ENCODE data around the gene TBCK. TPM values are rescaled to one million over a fixed set of nuclear protein-coding genes. Genes with fewer than 3 reads are reported as not detected.

TBCK gene
- total RNA-seq, 1 experiment from 2014 or later, result 9.2 TPM

GRCh38 chr4:106063009-106063408 is 253.0 kb downstream of the TBCK start:
- no peak for DNase-seq
- no peak overlapping the region for H3K4me3 ChIP-seq
- H3K27me3 ChIP-seq, result no peaks in the 10 kb centered on the region
- no peaks in the 10 kb centered on the region for H3K36me3 ChIP-seq
- H3K9me3 ChIP-seq, result no peaks in the 10 kb centered on the region

GRCh38 chr4:106062452-106062875 is 253.5 kb downstream of the TBCK start:
- Histone ChIP-seq H3K27me3 (no peaks in the 10 kb centered on the region), H3K36me3 (no peaks in the 10 kb centered on the region), H3K9me3 (no peaks in the 10 kb centered on the region), H3K4me3 (no peak overlapping the region)
- peak; percentile 4 for DNase-seq

GRCh38 chr4:106058921-106059320 is 257.1 kb downstream of the TBCK start:
- Histone ChIP-seq H3K4me3 (no peak overlapping the region), H3K27me3 (no peaks in the 10 kb centered on the region), H3K36me3 (no peaks in the 10 kb centered on the region), H3K9me3 (no peaks in the 10 kb centered on the region)
- no peak for DNase-seq

GRCh38 chr4:106056914-106057313 is 259.1 kb downstream of the TBCK start:
- no peaks in the 10 kb centered on the region for H3K27me3 ChIP-seq
- H3K36me3 ChIP-seq, result no peaks in the 10 kb centered on the region
- no peaks in the 10 kb centered on the region for H3K9me3 ChIP-seq
- no peak for DNase-seq
- H3K4me3 ChIP-seq, result no peak overlapping the region

- Histone ChIP-seq H3K36me3 (no peaks in the 10 kb centered on the region), H3K27me3 (no peaks in the 10 kb centered on the region), H3K4me3 (no peak overlapping the region), H3K9me3 (no peaks in the 10 kb centered on the region)
- DNase-seq, result no peak
Observed at GRCh38 chr4:106051514-106051913, 264.5 kb downstream of the TBCK start.

- no peaks in the 10 kb centered on the region for H3K27me3 ChIP-seq
- H3K4me3 ChIP-seq, result no peak overlapping the region
- no peaks in the 10 kb centered on the region for H3K9me3 ChIP-seq
- no peak for DNase-seq
- no peaks in the 10 kb centered on the region for H3K36me3 ChIP-seq
Observed at GRCh38 chr4:106049490-106049889, 266.5 kb downstream of the TBCK start.

GRCh38 chr4:106048250-106048971 is 267.6 kb downstream of the TBCK start:
- Histone ChIP-seq H3K9me3 (no peaks in the 10 kb centered on the region), H3K4me3 (no peak overlapping the region), H3K27me3 (no peaks in the 10 kb centered on the region), H3K36me3 (no peaks in the 10 kb centered on the region)
- no peak for DNase-seq

- Histone ChIP-seq H3K9me3 (no peaks in the 10 kb centered on the region), H3K4me3 (no peak overlapping the region), H3K36me3 (no peaks in the 10 kb centered on the region), H3K27me3 (no peaks in the 10 kb centered on the region)
- no peak for DNase-seq
Observed at GRCh38 chr4:106046083-106046482, 269.9 kb downstream of the TBCK start.

GRCh38 chr4:106041294-106042002 is 274.6 kb downstream of the TBCK start:
- no peak for DNase-seq
- Histone ChIP-seq H3K27me3 (no peaks in the 10 kb centered on the region), H3K9me3 (no peaks in the 10 kb centered on the region), H3K36me3 (no peaks in the 10 kb centered on the region), H3K4me3 (no peak overlapping the region)

GRCh38 chr4:106039796-106040195 is 276.2 kb downstream of the TBCK start:
- no peaks in the 10 kb centered on the region for H3K36me3 ChIP-seq
- no peak overlapping the region for H3K4me3 ChIP-seq
- no peak for DNase-seq
- H3K27me3 ChIP-seq, result no peaks in the 10 kb centered on the region
- no peaks in the 10 kb centered on the region for H3K9me3 ChIP-seq

GRCh38 chr4:106038908-106039307 is 277.1 kb downstream of the TBCK start:
- Histone ChIP-seq H3K9me3 (no peaks in the 10 kb centered on the region), H3K27me3 (no peaks in the 10 kb centered on the region), H3K36me3 (no peaks in the 10 kb centered on the region), H3K4me3 (no peak overlapping the region)
- DNase-seq, result no peak

GRCh38 chr4:106038012-106038411 is 278.0 kb downstream of the TBCK start:
- Histone ChIP-seq H3K27me3 (no peaks in the 10 kb centered on the region), H3K36me3 (no peaks in the 10 kb centered on the region), H3K9me3 (no peaks in the 10 kb centered on the region), H3K4me3 (no peak overlapping the region)
- no peak for DNase-seq

- DNase-seq, result no peak
- H3K9me3 ChIP-seq, result no peaks in the 10 kb centered on the region; the same call in 1 of the 2 replicates
- no peaks in the 10 kb centered on the region for H3K27me3 ChIP-seq
- no peak overlapping the region for H3K4me3 ChIP-seq
- no peaks in the 10 kb centered on the region for H3K36me3 ChIP-seq
Observed at GRCh38 chr4:106036848-106037247, 279.2 kb downstream of the TBCK start.

GRCh38 chr4:106036334-106036733 is 279.7 kb downstream of the TBCK start:
- no peaks in the 10 kb centered on the region; the same call in 1 of the 2 replicates for H3K9me3 ChIP-seq
- no peak for DNase-seq
- H3K4me3 ChIP-seq, result no peak overlapping the region
- H3K36me3 ChIP-seq, result no peaks in the 10 kb centered on the region
- no peaks in the 10 kb centered on the region for H3K27me3 ChIP-seq

- DNase-seq, result no peak
- H3K27me3 ChIP-seq, result no peaks in the 10 kb centered on the region
- no peaks in the 10 kb centered on the region; the same call in 1 of the 2 replicates for H3K9me3 ChIP-seq
- no peak overlapping the region for H3K4me3 ChIP-seq
- H3K36me3 ChIP-seq, result no peaks in the 10 kb centered on the region
Observed at GRCh38 chr4:106035204-106035603, 280.8 kb downstream of the TBCK start.

GRCh38 chr4:106034751-106035150 is 281.3 kb downstream of the TBCK start:
- no peak for DNase-seq
- Histone ChIP-seq H3K9me3 (no peaks in the 10 kb centered on the region; the same call in 1 of the 2 replicates), H3K36me3 (no peaks in the 10 kb centered on the region), H3K4me3 (no peak overlapping the region), H3K27me3 (no peaks in the 10 kb centered on the region)

GRCh38 chr4:106034220-106034619 is 281.8 kb downstream of the TBCK start:
- H3K4me3 ChIP-seq, result no peak overlapping the region
- no peaks in the 10 kb centered on the region for H3K36me3 ChIP-seq
- DNase-seq, result no peak
- no peaks in the 10 kb centered on the region; the same call in 1 of the 2 replicates for H3K9me3 ChIP-seq
- no peaks in the 10 kb centered on the region for H3K27me3 ChIP-seq

- DNase-seq, result no peak
- Histone ChIP-seq H3K27me3 (no peaks in the 10 kb centered on the region), H3K36me3 (no peaks in the 10 kb centered on the region)
Observed at GRCh38 chr4:106033469-106033868, 282.5 kb downstream of the TBCK start.

More at GRCh38 chr4:106033469-106033868, 282.5 kb downstream of the TBCK start:
- Histone ChIP-seq H3K4me3 (no peak overlapping the region), H3K9me3 (no peaks in the 10 kb centered on the region; the same call in 1 of the 2 replicates)

All from MG63 (cell line).